H1 (cell line): ENCODE data around the gene PDK2. TPM values are rescaled to one million over a fixed set of nuclear protein-coding genes. Genes with fewer than 3 reads are reported as not detected.

ENCODE experiments used
- CTCF ChIA-PET: fragments of 300-600 bp; sonication (Branson Sonifier 250); formaldehyde crosslinking; loops from one replicate; lab custom pipeline; 2021; ENCODE audit not compliant: partially characterized antibody; lab: Charles Lee
- POLR2A ChIA-PET: fragments of 300-600 bp; sonication (Branson Sonifier 250); formaldehyde crosslinking; loops from one replicate; lab custom pipeline; 2021; ENCODE audit warnings: inconsistent platforms; ENCODE audit not compliant: partially characterized antibody; lab: Charles Lee
- DNase-seq, 2 experiments: peaks; one replicate each; pipeline versions ENCODE4 v3.0.0 to v3.0.0-alpha.2; 2010 to 2022; ENCODE audit warnings: low spot score in 2 of 2, low read depth in 1 of 2, mixed read lengths in 1 of 2
- FAIRE-seq: peaks from 2 replicates; lab custom pipeline; 2011; peaks lifted over from hg19 to GRCh38; lab: Jason Lieb, UNC
- H2AFZ ChIP-seq: 2 replicates; pipeline ENCODE4 v1.8.1; 2012; ENCODE audit warnings: low read length, inconsistent platforms
- H2AK5ac ChIP-seq: 2 replicates; pipeline ENCODE4 v1.6.1; 2013; ENCODE audit warnings: low read depth, low read length
- H2BK120ac ChIP-seq: replicated peaks from 2 replicates; pipeline ENCODE3; 2013; ENCODE audit warnings: low read depth, low read length, inconsistent platforms
- H2BK12ac ChIP-seq: 2 replicates; pipeline ENCODE4 v1.6.1; 2013; ENCODE audit warnings: low read depth, low read length
- H2BK15ac ChIP-seq: 2 replicates; pipeline ENCODE4 v1.6.1; 2013; ENCODE audit warnings: low read length
- H2BK20ac ChIP-seq: 2 replicates; pipeline ENCODE4 v1.6.1; 2013; ENCODE audit warnings: low read length
- H2BK5ac ChIP-seq: 2 replicates; pipeline ENCODE4 v1.6.1; 2013; ENCODE audit warnings: low read depth, low read length
- H3K14ac ChIP-seq: 2 replicates; pipeline ENCODE4 v1.6.1; 2013; ENCODE audit warnings: inconsistent platforms; ENCODE audit not compliant: insufficient read length
- H3K18ac ChIP-seq: 2 replicates; pipeline ENCODE4 v1.6.1; 2013; ENCODE audit warnings: low read length; ENCODE audit errors: extremely low read depth
- H3K23ac ChIP-seq: 2 replicates; pipeline ENCODE4 v1.6.1; 2013; ENCODE audit warnings: inconsistent platforms; ENCODE audit not compliant: insufficient read length
- H3K23me2 ChIP-seq: 2 replicates; pipeline ENCODE4 v1.6.1; 2013; ENCODE audit warnings: low read depth, low read length
- H3K27ac ChIP-seq: 2 replicates; pipeline ENCODE4 v1.6.1; 2011; ENCODE audit warnings: low read depth, low read length, inconsistent platforms
- H3K27me3 ChIP-seq, 4 experiments: replicated peaks in 1 of 4; 1 replicate in 1 of 4; 2 replicates in 3 of 4; pipeline versions ENCODE4 v1.6.1 to v1.8.1; 2011 to 2013; ENCODE audit warnings: low read length in 3 of 4, mild to moderate bottlenecking in 3 of 4, inconsistent platforms in 2 of 4, mixed read lengths in 2 of 4, moderate library complexity in 1 of 4; ENCODE audit not compliant: control insufficient read depth in 3 of 4, insufficient read depth in 3 of 4; ENCODE audit errors: extremely low read depth in 1 of 4
- H3K36me3 ChIP-seq, 4 experiments: 2 replicates each; pipeline versions ENCODE4 v1.6.1 to v1.8.1; 2011 to 2013; ENCODE audit warnings: mild to moderate bottlenecking in 4 of 4, low read length in 3 of 4, moderate library complexity in 2 of 4, control low read depth in 1 of 4, inconsistent platforms in 1 of 4; ENCODE audit not compliant: insufficient read depth in 4 of 4, control insufficient read depth in 2 of 4
- H3K4ac ChIP-seq: replicated peaks from 2 replicates; pipeline ENCODE3; 2013; ENCODE audit warnings: low read length, low read depth, mixed read lengths, inconsistent platforms; ENCODE audit not compliant: insufficient read length
- H3K4me1 ChIP-seq, 4 experiments: replicated peaks in 1 of 4; 1 replicate in 1 of 4; 2 replicates in 3 of 4; pipeline versions ENCODE4 v1.6.1 to v1.8.1; 2011 to 2013; ENCODE audit warnings: low read length in 3 of 4, inconsistent platforms in 2 of 4, mixed read lengths in 1 of 4; ENCODE audit not compliant: insufficient read depth in 4 of 4, control insufficient read depth in 3 of 4
- H3K4me2 ChIP-seq, 2 experiments: 2 replicates each; pipeline versions ENCODE4 v1.6.1 to v1.8.1; 2011 to 2013; ENCODE audit warnings: low read depth in 2 of 2, low read length in 2 of 2, control low read depth in 1 of 2, inconsistent platforms in 1 of 2, mild to moderate bottlenecking in 1 of 2; ENCODE audit not compliant: insufficient read depth in 1 of 2
- H3K4me3 ChIP-seq, 4 experiments: fragments of 200-600, 300-600 bp in 1 of 4; sonication (generic), shearing (Covaris generic), sonication (Bioruptor Twin) in 1 of 4; 2 replicates each; pipeline versions ENCODE4 v1.5.1 to v1.8.1; 2011 to 2016; ENCODE audit warnings: low read length in 4 of 4, low read depth in 3 of 4, control low read depth in 2 of 4, inconsistent platforms in 2 of 4, mild to moderate bottlenecking in 2 of 4, mixed read lengths in 1 of 4, moderate library complexity in 1 of 4; ENCODE audit not compliant: insufficient read depth in 2 of 4; ENCODE audit errors: extremely low read depth in 1 of 4
- H3K56ac ChIP-seq: replicated peaks from 2 replicates; pipeline ENCODE3; 2013; ENCODE audit warnings: low read depth, mild to moderate bottlenecking, mixed read lengths, low read length, inconsistent platforms; ENCODE audit not compliant: insufficient read length
- H3K79me1 ChIP-seq: 2 replicates; pipeline ENCODE4 v1.6.1; 2013; ENCODE audit warnings: low read depth, low read length, control low read depth
- H3K79me2 ChIP-seq, 2 experiments: 2 replicates each; pipeline versions ENCODE4 v1.6.1 to v1.8.1; 2012 to 2013; ENCODE audit warnings: low read length in 2 of 2, mild to moderate bottlenecking in 2 of 2, inconsistent platforms in 1 of 2; ENCODE audit not compliant: insufficient read depth in 2 of 2, control insufficient read depth in 1 of 2
- H3K9ac ChIP-seq, 4 experiments: replicated peaks in 1 of 4; 1 replicate in 1 of 4; 2 replicates in 3 of 4; pipeline versions ENCODE4 v1.6.1 to v1.8.1; 2011 to 2013; ENCODE audit warnings: low read depth in 3 of 4, low read length in 3 of 4, control low read depth in 2 of 4, mild to moderate bottlenecking in 2 of 4, moderate library complexity in 2 of 4, inconsistent platforms in 1 of 4; ENCODE audit errors: extremely low read depth in 1 of 4
- H3K9me3 ChIP-seq, 2 experiments: 2 replicates each; pipeline versions ENCODE4 v1.6.1 to v1.8.1; 2012 to 2013; ENCODE audit warnings: mild to moderate bottlenecking in 2 of 2, moderate library complexity in 2 of 2, control low read depth in 1 of 2, inconsistent platforms in 1 of 2, low read depth in 1 of 2, low read length in 1 of 2, mixed read lengths in 1 of 2; ENCODE audit not compliant: insufficient read depth in 2 of 2
- H4K20me1 ChIP-seq, 2 experiments: replicated peaks in 1 of 2; 2 replicates each; pipeline versions ENCODE3 to v1.8.1; 2011 to 2013; ENCODE audit warnings: inconsistent platforms in 2 of 2, low read length in 2 of 2, mild to moderate bottlenecking in 1 of 2; ENCODE audit not compliant: insufficient read depth in 2 of 2, control insufficient read depth in 1 of 2
- H4K5ac ChIP-seq: 2 replicates; pipeline ENCODE4 v1.6.1; 2013; ENCODE audit warnings: low read length, low read depth, mixed read lengths, inconsistent platforms; ENCODE audit not compliant: insufficient read length
- H4K8ac ChIP-seq: 2 replicates; pipeline ENCODE4 v1.8.0; 2013; ENCODE audit warnings: mild to moderate bottlenecking, moderate library complexity, low read length, inconsistent platforms; ENCODE audit not compliant: insufficient read depth; ENCODE audit errors: extremely low read depth
- H4K91ac ChIP-seq: replicated peaks from 2 replicates; pipeline ENCODE3; 2013; ENCODE audit warnings: low read length, mixed read lengths, inconsistent platforms; ENCODE audit not compliant: insufficient read length
- CBX8 ChIP-seq: fragments of 300-800, 300-1000 bp; sonication (generic); IDR thresholded peaks from 2 replicates; pipeline ENCODE4 v1.7.1; 2016; ENCODE audit warnings: low read depth, low read length, borderline replicate concordance
- CEBPB ChIP-seq: IDR thresholded peaks from 2 replicates; pipeline ENCODE4 v1.6.1; 2012; ENCODE audit warnings: low read depth, low read length
- CTBP2 ChIP-seq: IDR thresholded peaks from 2 replicates; pipeline ENCODE4 v1.7.0; 2011; ENCODE audit warnings: borderline replicate concordance, mild to moderate bottlenecking, moderate library complexity, mixed read lengths, low read length; ENCODE audit not compliant: insufficient read depth, insufficient read length
- GTF2F1 ChIP-seq: IDR thresholded peaks from 2 replicates; pipeline ENCODE4 v1.6.1; 2012; ENCODE audit warnings: low read depth, low read length, improper control_type of control experiment, borderline replicate concordance
- MAFK ChIP-seq: IDR thresholded peaks from 2 replicates; pipeline ENCODE4 v1.6.1; 2012; ENCODE audit warnings: low read depth, mild to moderate bottlenecking, improper control_type of control experiment, low read length
- NANOG ChIP-seq: IDR thresholded peaks from 2 replicates; pipeline ENCODE4 v1.6.1; 2011; ENCODE audit warnings: low read length, low read depth, mild to moderate bottlenecking, inconsistent platforms; ENCODE audit not compliant: insufficient read depth, poor library complexity, severe bottlenecking
- SIRT6 ChIP-seq: IDR thresholded peaks from one replicate; pipeline ENCODE4 v1.7.1; 2012; ENCODE audit warnings: low read length, inconsistent platforms
- SIX5 ChIP-seq: IDR thresholded peaks from 2 replicates; pipeline ENCODE4 v1.6.1; 2011; ENCODE audit warnings: mild to moderate bottlenecking, low read depth, low read length
- SUZ12 ChIP-seq: fragments of 200-600 bp; sonication (generic); IDR thresholded peaks from 2 replicates; pipeline ENCODE4 v1.6.1; 2012; ENCODE audit warnings: mild to moderate bottlenecking, inconsistent platforms, low read length, moderate library complexity, mixed read lengths
- TAF1 ChIP-seq: IDR thresholded peaks from 2 replicates; pipeline ENCODE4 v1.6.1; 2011; ENCODE audit warnings: mild to moderate bottlenecking, low read depth, low read length
- TBP ChIP-seq: IDR thresholded peaks from 2 replicates; pipeline ENCODE4 v1.6.1; 2011; ENCODE audit warnings: low read depth, low read length, improper control_type of control experiment
- TEAD4 ChIP-seq: IDR thresholded peaks from 2 replicates; pipeline ENCODE4 v1.6.1; 2012; ENCODE audit warnings: low read depth, low read length, inconsistent platforms, mixed read lengths
- whole genome bisulfite sequencing, 2 experiments: shearing (Covaris generic) in 1 of 2; methylation state at CpG; one replicate each; pipeline versions ENCODE4 v1.1.6 to v1.1.7; 2013 to 2015; ENCODE audit warnings: low lambda C conversion rate in 2 of 2, mixed read lengths in 2 of 2, inconsistent platforms in 1 of 2, low coverage in 1 of 2, missing lambda C conversion rate in 1 of 2; ENCODE audit not compliant: insufficient replicate concordance in 2 of 2, insufficient coverage in 1 of 2, insufficient read length in 1 of 2; ENCODE audit errors: extremely low coverage in 1 of 2, missing lambda C conversion rate in 1 of 2; 5-methylcytosine and 5-hydroxymethylcytosine counted together
- polyA plus RNA-seq, 7 experiments: library from polyadenylated mRNA; depleted of rRNA in 3 of 7; stranded (reverse) in 5 of 7; unstranded in 2 of 7; fragments of >200 nt in 5 of 7; fragments of 200-250 nt in 2 of 7; gene quantifications; 1 replicate in 5 of 7; 2 replicates in 1 of 7; 4 replicates in 1 of 7; pipeline versions ENCODE4 v1.2.1 to v1.2.3, GENCODE V29; 2011 to 2013; ENCODE audit warnings: missing spikeins in 2 of 7, mixed read lengths in 2 of 7
- total RNA-seq: library from RNA; stranded (reverse); fragmentation: NEBNext Ultra II Directional; extraction: Animal tissue kit (Norgen Biotek cat#: 25700); gene quantifications from 2 replicates; pipeline ENCODE4 v1.2.1, GENCODE V29; 2021
- TF ChIP-seq, protein P1 (sequence below): IDR thresholded peaks from 2 replicates; pipeline ENCODE4 v1.6.1; 2012; ENCODE audit warnings: low read length, inconsistent platforms

Gene PDK2
- total and polyA plus RNA-seq, 2 of the 8 experiments (the other 6 are each of a cell fraction or from before 2014, with no cell fraction given): 18.3 to 121 TPM

DNA sequence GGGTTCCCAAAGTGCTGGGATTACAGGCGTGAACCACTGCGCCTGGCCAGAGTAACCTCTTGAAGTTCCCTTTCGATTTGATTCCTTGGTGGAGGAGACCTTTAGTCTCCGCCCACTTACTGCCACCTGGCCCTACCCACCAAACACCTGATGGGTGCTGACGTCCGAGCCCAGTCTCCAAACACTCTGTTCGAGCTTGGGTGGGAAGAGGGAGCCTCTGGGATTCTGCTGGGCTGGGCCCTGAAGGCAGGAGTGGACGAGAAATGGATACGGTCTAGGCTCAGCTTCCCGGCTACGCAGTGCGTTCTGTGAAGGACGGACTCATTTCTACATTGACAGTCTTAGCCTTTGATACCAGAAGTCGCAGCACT is 40.1 kb upstream of the PDK2 start:
- Histone ChIP-seq H3K23me2 (peaks cover 15% of the 10 kb centered on the region), H3K14ac (no peak overlapping the region), H3K27ac (no peak overlapping the region), H3K4ac (no peak overlapping the region), H3K79me1 (no peaks in the 10 kb centered on the region), H3K4me1 (peaks cover 11 to 21% (median 15%) of the 10 kb centered on the region in 4 experiments), H3K18ac (no peak overlapping the region), H3K9ac (no peak overlapping the region), H2BK120ac (no peak overlapping the region), H3K56ac (no peak overlapping the region), H4K91ac (no peak overlapping the region), H4K5ac (peak overlapping the region; percentile 28), H3K79me2 (no peaks in the 10 kb centered on the region), H4K8ac (no peak overlapping the region), H3K9me3 (no peaks in the 10 kb centered on the region), H3K36me3 (no peaks in the 10 kb centered on the region), H4K20me1 (no peaks in the 10 kb centered on the region), H2AFZ (peak overlapping the region; percentile 15), H2BK15ac (no peak overlapping the region), H3K23ac (no peak overlapping the region), H3K4me3 (peak overlapping the region; percentile 37 to 65 (median 58)), H2BK5ac (no peak overlapping the region), H3K4me2 (peak overlapping the region; percentile 70 to 89), H2BK12ac (no peak overlapping the region), H2AK5ac (no peak overlapping the region), H3K27me3 (peaks cover 0 to 13% (median 11%) of the 10 kb centered on the region in 4 experiments; a peak in 5 of 7 replicates), H2BK20ac (peak overlapping the region; percentile 55; the same call in 1 of the 2 replicates)
- peak in 1 of 2 experiments; percentile 79 for DNase-seq
- WGBS, 2 experiments: 2% methylated on average over 14 of the region's 14 CpGs; no CpG with 5 or more reads in 1 of the 2 experiments
- FAIRE-seq: no peak
- ChIA-PET POLR2A (interaction anchor here (0.6 to 3.7 kb wide), 8 partner anchors 9 to 1960 kb away, joined by 3 to 23 read pairs (median 8); no protein-coding TSS in a partner anchor), CTCF (interaction anchor here (1.7 to 14.6 kb wide), 8 partner anchors 9 to 38 kb away, joined by 3 to 169 read pairs (median 19); partner anchors contain the start of gene PDK2)
- TF ChIP-seq CTBP2: no peak
- no peak for TF ChIP-seq SIX5
- TF ChIP-seq MAFK: no peak
- TF ChIP-seq TBP: peak; percentile 64
- TF ChIP-seq, protein P1, sequence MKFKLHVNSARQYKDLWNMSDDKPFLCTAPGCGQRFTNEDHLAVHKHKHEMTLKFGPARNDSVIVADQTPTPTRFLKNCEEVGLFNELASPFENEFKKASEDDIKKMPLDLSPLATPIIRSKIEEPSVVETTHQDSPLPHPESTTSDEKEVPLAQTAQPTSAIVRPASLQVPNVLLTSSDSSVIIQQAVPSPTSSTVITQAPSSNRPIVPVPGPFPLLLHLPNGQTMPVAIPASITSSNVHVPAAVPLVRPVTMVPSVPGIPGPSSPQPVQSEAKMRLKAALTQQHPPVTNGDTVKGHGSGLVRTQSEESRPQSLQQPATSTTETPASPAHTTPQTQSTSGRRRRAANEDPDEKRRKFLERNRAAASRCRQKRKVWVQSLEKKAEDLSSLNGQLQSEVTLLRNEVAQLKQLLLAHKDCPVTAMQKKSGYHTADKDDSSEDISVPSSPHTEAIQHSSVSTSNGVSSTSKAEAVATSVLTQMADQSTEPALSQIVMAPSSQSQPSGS: no peak
- TF ChIP-seq CBX8: no peak
- TF ChIP-seq SUZ12: no peak
- TF ChIP-seq TAF1: peak; percentile 63
- no peak for TF ChIP-seq CEBPB
- TF ChIP-seq NANOG: no peak
- TF ChIP-seq SIRT6: no peak
- no peak for TF ChIP-seq GTF2F1
- no peak for TF ChIP-seq TEAD4
